GM21390 (cell line): Measurements from ENCODE around the gene TTC34.

Source experiments
- ATAC-seq: cut with Tn5 transposase; IDR thresholded peaks from one replicate; pipeline ENCODE4 v1.9.1; 2021; ENCODE audit not compliant: unreplicated experiment

TTC34 gene

GRCh38 chr1:2801535-2802291, at the start of gene TTC34:
Gene TTC34, minus strand, starts transcription at chr1:2801693. Its CDS starts 866 bp downstream, at chr1:2800827.
- no peak for ATAC-seq

- no peak for ATAC-seq
Observed at GRCh38 chr1:2850502-2850901, 49.0 kb upstream of the TTC34 start.

GRCh38 chr1:2848006-2848670, 46.6 kb upstream of the TTC34 start:
- ATAC-seq, result no peak

- no peak for ATAC-seq
Observed at GRCh38 chr1:2847086-2847985, 45.8 kb upstream of the TTC34 start.

- no peak for ATAC-seq
Observed at GRCh38 chr1:2845869-2846268, 44.4 kb upstream of the TTC34 start.

GRCh38 chr1:2840036-2840809, 38.7 kb upstream of the TTC34 start:
- ATAC-seq, result no peak

GRCh38 chr1:2837823-2838222, 36.3 kb upstream of the TTC34 start:
- ATAC-seq, result no peak

GRCh38 chr1:2837316-2837715, 35.8 kb upstream of the TTC34 start:
- ATAC-seq, result no peak

GRCh38 chr1:2836333-2836970, 35.0 kb upstream of the TTC34 start:
- no peak for ATAC-seq

GRCh38 chr1:2835650-2836159, 34.2 kb upstream of the TTC34 start:
- no peak for ATAC-seq

- ATAC-seq, result no peak
Observed at GRCh38 chr1:2834741-2835564, 33.5 kb upstream of the TTC34 start.

GRCh38 chr1:2834146-2834475, 32.6 kb upstream of the TTC34 start:
- ATAC-seq, result no peak

- no peak for ATAC-seq
Observed at GRCh38 chr1:2833454-2834145, 32.1 kb upstream of the TTC34 start.

GRCh38 chr1:2832506-2833453, 31.3 kb upstream of the TTC34 start:
- no peak for ATAC-seq

GRCh38 chr1:2831596-2832212, 30.2 kb upstream of the TTC34 start:
- no peak for ATAC-seq

GRCh38 chr1:2830761-2831425, 29.4 kb upstream of the TTC34 start:
- no peak for ATAC-seq
